Measurements from ENCODE around the gene ZNF366.

GRCh38 chr5:72454996-72455395 lies 52.2 kb downstream of the ZNF366 start:
- TF ChIP-seq CTCF (conservative IDR thresholded peaks at IDR 0.05) (no peak), EZH2 (IDR thresholded peaks at IDR 0.05; ENCODE audit: low read depth) (no peak)
